Stromal cell of bone marrow (primary cell): ENCODE measurements around the gene SIVA1.

ENCODE experiments used
- DNase-seq: peaks from one replicate; pipeline ENCODE4 v3.0.0-alpha.2; 2012; ENCODE audit warnings: low read depth

The SIVA1 gene

DNA sequence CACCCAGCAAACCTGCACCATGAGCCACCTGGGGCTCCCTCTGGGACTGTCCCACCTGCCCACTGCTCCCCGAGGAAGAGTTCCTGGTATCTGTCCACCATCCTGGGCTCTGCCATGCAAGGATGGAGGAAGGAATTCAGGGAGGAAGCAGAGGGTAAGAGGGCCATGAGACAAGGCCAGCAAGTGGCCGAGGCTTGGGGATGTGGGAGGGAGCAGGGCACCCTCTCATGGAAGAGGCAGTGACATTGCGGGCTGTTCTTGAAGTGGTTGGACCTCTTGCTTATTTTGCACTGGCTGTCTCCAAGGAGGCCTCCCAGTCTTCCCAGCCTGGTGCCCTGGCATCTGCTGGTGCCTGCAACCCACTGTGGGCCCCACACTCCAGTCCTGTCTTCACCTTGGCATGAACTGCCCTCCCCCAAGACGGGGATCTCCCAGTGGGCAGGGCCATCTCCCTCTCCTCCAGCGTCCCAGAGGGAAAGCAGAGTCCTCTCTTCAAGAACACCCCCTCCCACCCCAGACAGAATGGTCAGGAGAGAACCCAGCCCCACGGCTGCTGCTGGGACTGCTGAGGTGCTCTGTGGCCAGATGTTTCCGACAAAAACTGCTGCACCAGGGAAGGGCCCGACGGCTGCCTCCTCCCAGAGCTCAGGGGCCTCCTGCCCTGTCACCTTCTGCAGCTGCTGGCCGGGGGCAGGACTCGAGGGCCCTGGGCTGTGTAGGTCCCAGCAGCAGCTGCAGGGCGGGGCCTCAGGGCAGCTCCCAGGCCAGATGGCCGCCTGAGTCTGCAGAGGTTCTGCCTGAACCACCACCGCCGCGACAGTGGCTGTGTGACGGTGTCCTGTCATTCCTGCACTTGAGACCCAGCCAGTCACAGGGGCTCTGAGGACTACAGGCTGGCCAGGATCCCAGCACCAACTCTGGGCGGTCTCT is 44.4 kb downstream of the SIVA1 start:
- no peak for DNase-seq

- DNase-seq, result no peak
These were observed 45.6 kb downstream of the SIVA1 start for GRCh38 chr14:104798300-104799243.

- DNase-seq, result no peak
These were observed 46.5 kb downstream of the SIVA1 start for GRCh38 chr14:104799244-104800014.

GRCh38 chr14:104800015-104800770 is 47.2 kb downstream of the SIVA1 start:
- DNase-seq, result peak; percentile 57

GRCh38 chr14:104800771-104801519 is 48.0 kb downstream of the SIVA1 start, which contains the start of gene ZBTB42:
Gene ZBTB42, plus strand, starts transcription at chr14:104801101. Its CDS starts 97 bp downstream, at chr14:104801198.
- no peak for DNase-seq

DNA sequence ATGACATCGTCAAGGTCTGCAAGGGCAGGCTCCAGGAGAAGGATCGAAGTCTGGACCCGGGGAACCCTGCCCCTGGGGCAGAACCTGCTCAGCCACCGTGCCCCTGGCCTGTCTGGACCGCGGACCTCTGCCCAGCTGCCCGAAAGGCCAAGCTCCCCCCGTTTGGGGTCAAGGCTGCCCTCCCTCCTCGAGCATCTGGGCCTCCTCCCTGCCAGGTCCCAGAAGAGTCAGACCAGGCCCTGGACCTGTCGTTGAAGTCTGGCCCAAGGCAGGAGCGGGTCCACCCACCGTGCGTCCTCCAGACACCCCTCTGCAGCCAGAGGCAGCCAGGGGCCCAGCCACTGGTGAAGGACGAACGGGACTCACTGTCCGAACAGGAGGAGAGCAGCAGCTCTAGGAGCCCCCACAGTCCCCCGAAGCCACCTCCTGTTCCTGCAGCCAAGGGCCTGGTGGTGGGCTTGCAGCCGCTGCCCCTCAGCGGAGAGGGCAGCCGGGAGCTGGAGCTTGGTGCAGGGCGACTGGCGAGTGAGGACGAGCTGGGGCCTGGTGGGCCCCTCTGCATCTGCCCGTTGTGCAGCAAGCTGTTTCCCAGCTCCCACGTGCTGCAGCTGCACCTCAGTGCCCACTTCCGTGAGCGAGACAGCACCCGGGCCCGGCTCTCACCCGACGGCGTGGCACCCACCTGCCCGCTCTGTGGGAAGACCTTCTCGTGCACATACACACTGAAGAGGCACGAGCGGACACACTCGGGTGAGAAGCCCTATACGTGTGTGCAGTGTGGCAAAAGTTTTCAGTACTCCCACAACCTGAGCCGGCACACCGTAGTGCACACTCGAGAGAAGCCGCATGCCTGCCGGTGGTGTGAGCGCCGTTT is 48.8 kb downstream of the SIVA1 start:
- no peak for DNase-seq

DNA sequence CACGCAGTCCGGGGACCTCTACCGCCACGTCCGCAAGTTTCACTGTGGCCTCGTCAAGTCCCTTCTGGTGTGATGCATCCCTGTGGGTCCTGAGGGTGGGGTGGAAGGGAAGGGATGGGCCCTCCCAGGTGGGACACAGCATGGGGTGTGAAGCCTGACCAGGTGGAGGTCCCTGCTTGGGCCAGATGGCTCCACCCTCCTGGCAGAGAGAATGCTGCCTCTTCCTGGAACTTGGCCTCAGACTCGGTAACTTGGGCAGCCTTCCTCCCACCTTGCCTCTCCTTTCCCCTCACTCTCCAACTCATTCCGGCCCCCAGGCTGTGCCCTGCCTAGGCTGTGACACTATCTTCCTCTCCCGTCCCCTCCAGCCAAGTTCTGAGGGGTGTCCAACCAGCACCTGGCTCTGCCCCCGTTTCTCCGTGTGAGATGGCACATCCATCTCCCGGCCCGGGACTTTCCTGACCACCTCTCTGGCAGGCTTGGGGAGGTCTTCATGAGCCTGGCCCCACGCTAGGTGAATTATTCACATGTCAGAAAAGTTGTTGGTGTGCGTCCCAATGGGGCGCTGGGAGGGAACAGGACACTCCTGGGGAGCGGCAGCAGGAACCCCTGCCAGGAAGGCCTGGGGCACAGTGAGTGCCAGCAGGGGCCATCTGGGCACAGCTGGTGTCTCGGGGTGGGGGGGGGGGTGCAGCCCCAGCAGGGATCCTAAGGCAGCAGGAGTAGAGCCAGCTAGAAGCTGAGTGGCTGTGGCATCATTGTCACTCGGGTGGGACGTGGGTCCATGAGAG is 49.6 kb downstream of the SIVA1 start:
- DNase-seq, result no peak

- no peak for DNase-seq
These were observed 50.4 kb downstream of the SIVA1 start for GRCh38 chr14:104803280-104803911.

DNA sequence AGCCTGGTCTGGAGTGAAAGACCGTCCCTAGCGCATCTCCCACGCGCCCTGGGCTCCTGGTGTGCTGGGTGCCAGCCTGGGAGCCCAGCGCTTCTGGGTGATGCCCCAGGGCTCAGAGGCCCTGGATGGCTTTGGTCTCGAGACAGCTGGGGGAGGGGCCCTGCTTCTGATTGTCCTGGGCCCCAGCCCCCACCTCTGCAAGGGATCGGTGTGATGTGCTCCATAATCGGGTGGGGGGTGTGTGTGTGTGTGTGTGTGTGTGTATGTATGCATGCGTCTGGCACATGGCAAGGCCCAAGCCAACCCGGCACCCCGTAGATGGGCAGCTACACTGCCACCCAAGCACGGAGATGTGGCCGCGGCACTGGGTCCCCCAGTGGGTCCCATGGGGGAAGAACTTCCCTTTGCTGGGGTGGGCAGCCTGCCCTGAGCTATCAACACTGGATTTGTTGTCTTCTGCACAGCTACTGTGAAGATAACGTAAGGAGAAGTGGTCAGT is 51.0 kb downstream of the SIVA1 start:
- no peak for DNase-seq

DNA sequence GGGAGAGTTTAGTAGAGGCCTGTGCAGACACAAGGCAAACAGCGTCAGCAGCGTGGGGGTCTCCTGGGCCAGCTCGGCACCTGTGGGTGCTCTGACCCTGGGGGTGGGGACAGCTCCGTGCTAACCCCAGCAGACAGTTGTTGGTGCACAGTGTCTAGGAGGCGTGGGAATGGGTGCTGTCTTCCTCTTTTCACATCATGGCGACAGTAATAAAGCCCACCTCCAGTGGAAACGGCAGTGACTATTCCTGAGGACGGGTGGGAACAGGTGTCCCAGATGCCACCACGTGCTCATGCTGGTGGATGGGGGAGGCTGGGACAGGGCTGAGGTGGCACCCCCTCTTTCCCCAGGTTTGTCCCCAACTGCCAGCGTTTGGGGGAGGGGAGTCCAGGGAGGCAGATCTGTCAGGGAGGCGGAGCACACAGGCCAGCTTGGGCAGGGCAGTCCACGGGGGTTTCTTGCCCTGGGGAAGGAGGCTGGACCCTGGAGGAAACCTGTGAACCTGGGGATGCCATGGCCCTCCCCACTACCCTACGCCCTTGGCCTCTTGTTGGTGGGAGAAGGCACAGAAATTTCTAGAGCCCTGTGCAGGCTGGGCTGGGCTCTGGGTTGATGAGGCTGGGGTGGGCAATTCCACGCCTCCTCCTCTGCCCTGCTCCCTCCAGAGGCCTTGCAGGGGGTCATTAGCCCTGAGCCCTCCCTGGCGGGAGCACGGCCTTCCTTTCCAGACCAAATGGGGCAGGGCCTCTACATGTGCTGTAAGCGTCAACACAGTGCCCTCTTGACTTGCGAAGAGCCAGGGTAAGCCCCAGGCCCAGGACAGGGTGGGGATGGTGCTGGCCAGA is 51.8 kb downstream of the SIVA1 start:
- DNase-seq, result no peak

DNA sequence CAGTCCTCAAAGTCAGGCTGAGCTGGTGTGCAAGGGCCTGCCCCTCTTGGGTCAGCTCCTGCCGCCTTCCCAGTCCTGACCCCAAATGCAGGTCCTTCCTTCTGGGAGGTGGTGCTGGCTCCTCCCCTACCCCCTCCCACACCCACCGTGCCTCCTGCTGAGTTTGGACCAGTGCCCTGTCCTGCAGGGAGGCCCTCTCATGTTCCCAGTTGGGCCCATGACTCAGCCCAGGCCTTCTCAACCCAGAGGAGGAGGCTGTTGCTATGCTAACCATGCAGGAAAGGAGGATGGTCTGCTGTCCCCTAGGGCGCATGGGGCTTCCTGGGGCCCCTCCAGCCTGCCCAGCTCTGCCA is 52.4 kb downstream of the SIVA1 start:
- peak; percentile 55 for DNase-seq

DNA sequence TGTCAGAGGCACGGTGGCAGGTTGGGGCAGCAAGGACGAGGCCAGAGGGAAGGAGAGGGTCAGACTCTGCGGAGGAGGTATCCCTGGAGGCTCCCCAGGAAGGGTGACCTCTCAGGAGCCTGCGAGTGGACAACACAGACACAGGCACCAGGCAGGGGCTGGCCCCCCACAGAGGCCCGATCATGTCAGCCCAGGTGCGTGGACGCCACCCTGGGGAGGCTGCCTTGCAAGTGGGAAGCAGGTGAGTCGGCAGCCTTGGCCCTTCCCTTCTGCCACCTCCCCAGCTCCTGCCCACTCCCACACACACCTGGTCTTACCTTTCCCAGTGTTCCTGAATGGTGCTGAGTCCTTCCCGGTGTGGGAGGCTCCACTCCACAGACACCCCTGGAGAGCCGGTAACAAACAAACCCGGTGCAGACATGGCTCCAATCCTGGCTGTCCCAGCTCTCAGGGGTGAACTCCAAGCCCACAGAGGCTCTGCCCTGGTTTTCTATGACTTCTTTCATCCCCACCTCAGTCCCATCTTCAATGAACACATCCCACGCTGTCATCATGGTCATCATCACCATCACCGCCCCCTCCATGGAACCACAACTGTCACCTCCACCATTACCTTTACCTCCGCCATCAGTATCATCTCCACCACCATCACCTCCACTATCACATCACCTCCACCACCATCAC is 53.1 kb downstream of the SIVA1 start:
- no peak for DNase-seq

- no peak for DNase-seq
These were observed 53.9 kb downstream of the SIVA1 start for GRCh38 chr14:104806625-104807465.

GRCh38 chr14:104808456-104808855 is 55.5 kb downstream of the SIVA1 start:
- no peak for DNase-seq
